ENCODE data around the gene ILF3. TPM values are rescaled to one million over a fixed set of nuclear protein-coding genes. Genes with fewer than 3 reads are reported as not detected.

ILF3 gene
- total and polyA plus RNA-seq, 2 of the 13 experiments (the other 11 are each of a cell fraction or from before 2014, with no cell fraction given): 120 to 173 TPM

DNA sequence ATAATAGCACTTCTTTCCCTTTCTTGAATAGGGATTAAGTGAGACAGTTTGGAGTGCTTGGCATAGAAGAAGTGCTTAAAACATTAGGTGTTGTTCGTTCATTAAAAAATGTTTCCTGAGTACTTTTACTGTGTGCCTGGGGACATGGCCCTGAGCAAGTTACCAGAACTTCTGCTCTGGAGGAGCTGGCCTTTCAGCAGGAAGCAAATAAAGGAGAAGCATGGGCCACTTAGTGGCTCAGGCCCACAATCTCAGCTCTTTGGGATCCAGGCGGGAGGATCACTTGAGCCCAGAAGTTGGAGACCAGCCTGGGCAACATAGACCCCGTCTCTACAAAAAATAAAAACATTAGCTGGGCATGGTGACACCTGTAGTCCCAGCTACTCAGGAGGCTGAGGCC lies 69.4 kb downstream of the ILF3 start:
- Histone ChIP-seq H3K9ac (ENCODE audit: insufficient read depth, low read depth, low read length) (no peak overlapping the region), H3K4me1 (ENCODE audit: insufficient read depth, low read length) (peaks cover 31% of the 10 kb centered on the region), H3K4me3 (replicated peaks in 1 of 3; ENCODE audit: insufficient read depth in 1 of 3, low read depth in 2 of 3, low read length in 3 of 3) (no peak overlapping the region), H3K36me3 (replicated peaks in 1 of 2; ENCODE audit: control insufficient read depth in 1 of 2, insufficient read depth in 2 of 2, low read length in 2 of 2) (peaks cover 1 to 20% of the 10 kb centered on the region in 2 experiments; a peak in 4 of 5 replicates), H3K79me2 (ENCODE audit: insufficient read depth, low read length) (peaks cover 87% of the 10 kb centered on the region), H2AFZ (ENCODE audit: low read length) (no peak overlapping the region), H3K27ac (ENCODE audit: extremely low read length, insufficient read depth, low read length) (no peak overlapping the region), H4K20me1 (ENCODE audit: insufficient read depth, low read length) (peaks cover 29% of the 10 kb centered on the region), H3K9me3 (ENCODE audit: low read length) (no peaks in the 10 kb centered on the region), H3K27me3 (ENCODE audit: control insufficient read depth in 1 of 2, insufficient read depth in 2 of 2, low read length in 2 of 2) (no peaks in the 10 kb centered on the region; a peak in 1 of 5 replicates), H3K4me2 (ENCODE audit: low read depth, low read length) (no peak overlapping the region)
- FAIRE-seq: no peak
- intact Hi-C loops (cut with micrococcal nuclease; ENCODE audit: unreplicated experiment): no loop called here
- 100% methylated on average over 3 of the region's 3 CpGs for WGBS (ENCODE audit: low lambda C conversion rate)
- ChIA-PET CTCF (ENCODE audit: low intra/inter-chr PET ratio, low total read pairs) (no interaction called here), POLR2A (no interaction called here)
- TF ChIP-seq, protein P1, sequence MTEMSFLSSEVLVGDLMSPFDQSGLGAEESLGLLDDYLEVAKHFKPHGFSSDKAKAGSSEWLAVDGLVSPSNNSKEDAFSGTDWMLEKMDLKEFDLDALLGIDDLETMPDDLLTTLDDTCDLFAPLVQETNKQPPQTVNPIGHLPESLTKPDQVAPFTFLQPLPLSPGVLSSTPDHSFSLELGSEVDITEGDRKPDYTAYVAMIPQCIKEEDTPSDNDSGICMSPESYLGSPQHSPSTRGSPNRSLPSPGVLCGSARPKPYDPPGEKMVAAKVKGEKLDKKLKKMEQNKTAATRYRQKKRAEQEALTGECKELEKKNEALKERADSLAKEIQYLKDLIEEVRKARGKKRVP (CRISPR knock-in tag; IDR thresholded peaks at IDR 0.05): no peak
- TF ChIP-seq SALL2 (CRISPR knock-in tag; IDR thresholded peaks at IDR 0.05) (no peak), SMAD1 (CRISPR knock-in tag; IDR thresholded peaks at IDR 0.05; ENCODE audit: borderline replicate concordance, low read depth) (no peak), NPAS2 (CRISPR knock-in tag; IDR thresholded peaks at IDR 0.05; ENCODE audit: borderline replicate concordance) (no peak)
- TF ChIP-seq, protein P2, sequence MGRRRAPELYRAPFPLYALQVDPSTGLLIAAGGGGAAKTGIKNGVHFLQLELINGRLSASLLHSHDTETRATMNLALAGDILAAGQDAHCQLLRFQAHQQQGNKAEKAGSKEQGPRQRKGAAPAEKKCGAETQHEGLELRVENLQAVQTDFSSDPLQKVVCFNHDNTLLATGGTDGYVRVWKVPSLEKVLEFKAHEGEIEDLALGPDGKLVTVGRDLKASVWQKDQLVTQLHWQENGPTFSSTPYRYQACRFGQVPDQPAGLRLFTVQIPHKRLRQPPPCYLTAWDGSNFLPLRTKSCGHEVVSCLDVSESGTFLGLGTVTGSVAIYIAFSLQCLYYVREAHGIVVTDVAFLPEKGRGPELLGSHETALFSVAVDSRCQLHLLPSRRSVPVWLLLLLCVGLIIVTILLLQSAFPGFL (CRISPR knock-in tag; IDR thresholded peaks at IDR 0.05): no peak
- in situ Hi-C loops (cut with HindIII; ENCODE audit: extremely low pct_ligation_motif_present, low pct_unique_long_range_greater_than_20kb): no loop called here
- BruUV-seq (replicated peaks): no TSS peak
- DNase-seq (ENCODE audit: low spot score): no peak
- no peak for ATAC-seq

DNA sequence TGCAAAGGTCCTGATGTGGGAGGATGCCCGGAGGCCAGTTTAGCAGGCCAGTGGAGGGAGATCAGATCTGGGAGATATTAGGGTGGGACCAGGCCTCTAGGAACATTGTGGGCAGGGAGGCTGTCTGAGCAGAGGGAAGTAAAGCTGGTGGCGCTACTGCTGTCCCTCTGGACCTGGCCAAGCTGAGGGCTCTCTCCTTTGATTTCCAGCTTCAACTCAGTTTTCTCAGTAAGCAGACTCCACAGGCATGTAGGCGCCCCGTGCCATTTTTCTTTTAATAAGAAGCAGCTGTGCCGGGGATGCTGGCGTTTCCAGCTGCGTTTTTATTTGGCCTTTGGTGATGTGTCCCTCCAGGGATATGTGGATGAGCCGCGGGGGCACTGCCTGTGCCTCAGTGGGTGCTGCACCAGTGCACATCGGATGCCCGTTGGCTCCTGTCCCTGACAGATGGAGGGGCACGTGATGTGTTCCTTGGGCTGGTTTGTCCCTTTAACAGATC lies 70.5 kb downstream of the ILF3 start:
- no peak for TF ChIP-seq SKI (IDR thresholded peaks at IDR 0.05; ENCODE audit: partially characterized antibody)
- H3K4me3 ChIP-seq (replicated peaks in 1 of 3; ENCODE audit: insufficient read depth in 1 of 3, low read depth in 2 of 3, low read length in 3 of 3): no peak overlapping the region
- POLR2A ChIA-PET: no interaction called here
- no peak for DNase-seq (ENCODE audit: low spot score)
- H3K79me2 ChIP-seq (ENCODE audit: insufficient read depth, low read length): peaks cover 85% of the 10 kb centered on the region
- H2AFZ ChIP-seq (ENCODE audit: low read length): no peak overlapping the region
- H3K4me1 ChIP-seq (ENCODE audit: insufficient read depth, low read length): peaks cover 24% of the 10 kb centered on the region
- peaks cover 19% of the 10 kb centered on the region; the same call in 1 of the 2 replicates for H4K20me1 ChIP-seq (ENCODE audit: insufficient read depth, low read length)
- no peak overlapping the region for H3K27ac ChIP-seq (ENCODE audit: extremely low read length, insufficient read depth, low read length)
- no peak overlapping the region for H3K4me2 ChIP-seq (ENCODE audit: low read depth, low read length)
- BruUV-seq (replicated peaks): no TSS peak
- peaks cover 1 to 25% of the 10 kb centered on the region in 2 experiments; a peak in 4 of 5 replicates for H3K36me3 ChIP-seq (replicated peaks in 1 of 2; ENCODE audit: control insufficient read depth in 1 of 2, insufficient read depth in 2 of 2, low read length in 2 of 2)
- in situ Hi-C loops (cut with HindIII; ENCODE audit: extremely low pct_ligation_motif_present, low pct_unique_long_range_greater_than_20kb): no loop called here
- no peak for ATAC-seq
- no peaks in the 10 kb centered on the region for H3K9me3 ChIP-seq (ENCODE audit: low read length)
- WGBS (ENCODE audit: low lambda C conversion rate): 97% methylated on average over 12 of the region's 12 CpGs
- intact Hi-C loops (cut with micrococcal nuclease; ENCODE audit: unreplicated experiment): no loop called here
- no peak overlapping the region for H3K9ac ChIP-seq (ENCODE audit: insufficient read depth, low read depth, low read length)
- no peaks in the 10 kb centered on the region for H3K27me3 ChIP-seq (ENCODE audit: control insufficient read depth in 1 of 2, insufficient read depth in 2 of 2, low read length in 2 of 2)
- CTCF ChIA-PET (ENCODE audit: low intra/inter-chr PET ratio, low total read pairs): no interaction called here
- no peak for FAIRE-seq

Measured in HepG2 (cell line).